CD14-positive monocyte (primary cell): Measurements from ENCODE around the gene ACCS. TPM values are rescaled to one million over a fixed set of nuclear protein-coding genes. Genes with fewer than 3 reads are reported as not detected.
A peak's percentile ranks its signal among the peaks of the same experiment; 100 is the strongest.

Experiments used
- DNase-seq, 3 donors: peaks; one replicate each; pipeline ENCODE4 v3.0.0-alpha.2; 2011 to 2022
- H2AFZ ChIP-seq: 2 replicates; pipeline ENCODE4 v1.6.0; 2012; ENCODE audit warnings: mild to moderate bottlenecking, low read depth, low read length, inconsistent platforms; ENCODE audit not compliant: insufficient read depth, poor library complexity, severe bottlenecking
- H3K27ac ChIP-seq, 2 donors: 1 replicate in 1 of 2; 2 replicates in 1 of 2; pipeline ENCODE4 v1.5.1; 2012 to 2013; ENCODE audit warnings: low read length in 2 of 2, control low read depth in 1 of 2, inconsistent platforms in 1 of 2, low read depth in 1 of 2, mild to moderate bottlenecking in 1 of 2
- H3K27me3 ChIP-seq, 2 donors: one replicate each; pipeline versions ENCODE4 v1.6.0 to v1.6.1; 2011 to 2013; ENCODE audit warnings: low read length in 2 of 2; ENCODE audit not compliant: control insufficient read depth in 2 of 2, insufficient read depth in 2 of 2
- H3K36me3 ChIP-seq, 2 donors: replicated peaks in 1 of 2; 1 replicate in 1 of 2; 2 replicates in 1 of 2; pipeline versions ENCODE4 v1.5.1 to v1.6.1; 2012 to 2013; ENCODE audit warnings: low read length in 2 of 2, control low read depth in 1 of 2, inconsistent platforms in 1 of 2, mild to moderate bottlenecking in 1 of 2; ENCODE audit not compliant: insufficient read depth in 2 of 2, control insufficient read depth in 1 of 2
- H3K4me1 ChIP-seq, 2 donors: 1 replicate in 1 of 2; 2 replicates in 1 of 2; pipeline versions ENCODE4 v1.5.1 to v1.6.1; 2012 to 2013; ENCODE audit warnings: low read length in 2 of 2, control low read depth in 1 of 2, inconsistent platforms in 1 of 2, mild to moderate bottlenecking in 1 of 2, moderate library complexity in 1 of 2; ENCODE audit not compliant: insufficient read depth in 2 of 2, control insufficient read depth in 1 of 2
- H3K4me2 ChIP-seq: replicated peaks from 2 replicates; pipeline ENCODE3; 2012; ENCODE audit warnings: low read length, moderate library complexity, mild to moderate bottlenecking; ENCODE audit not compliant: poor library complexity, severe bottlenecking; ENCODE audit errors: extremely low read depth
- H3K4me3 ChIP-seq, 3 experiments: fragments of 200-600 bp in 1 of 3; sonication (generic) in 1 of 3; replicated peaks in 1 of 3; 1 replicate in 2 of 3; 2 replicates in 1 of 3; pipeline ENCODE4 v1.5.1; 2011 to 2013; ENCODE audit warnings: low read length in 3 of 3, mild to moderate bottlenecking in 3 of 3, control low read depth in 2 of 3, low read depth in 2 of 3, inconsistent platforms in 1 of 3, moderate library complexity in 1 of 3
- H3K79me2 ChIP-seq: 2 replicates; pipeline ENCODE4 v1.6.0; 2012; ENCODE audit warnings: mild to moderate bottlenecking, control low read depth, inconsistent platforms, low read length, moderate library complexity; ENCODE audit not compliant: insufficient read depth
- H3K9ac ChIP-seq: 2 replicates; pipeline ENCODE4 v1.6.0; 2017; ENCODE audit warnings: low read length, mild to moderate bottlenecking; ENCODE audit not compliant: insufficient read depth, poor library complexity, severe bottlenecking
- H3K9me3 ChIP-seq, 2 donors: replicated peaks in 1 of 2; 1 replicate in 1 of 2; 2 replicates in 1 of 2; pipeline versions ENCODE4 v1.5.1 to v1.6.1; 2012 to 2013; ENCODE audit warnings: low read length in 2 of 2, control low read depth in 1 of 2; ENCODE audit not compliant: control insufficient read depth in 1 of 2, insufficient read depth in 1 of 2
- H4K20me1 ChIP-seq: 2 replicates; pipeline ENCODE4 v1.6.0; 2012; ENCODE audit warnings: mild to moderate bottlenecking, low read length, control low read depth, moderate library complexity; ENCODE audit not compliant: insufficient read depth
- H3K27ac Mint-ChIP-seq, 7 donors: one replicate each; pipeline ENCODE4 v1.8.0; 2020; ENCODE audit warnings: mild to moderate bottlenecking in 7 of 7, mixed read lengths in 7 of 7, moderate library complexity in 6 of 7, inconsistent platforms in 2 of 7
- H3K27me3 Mint-ChIP-seq, 3 donors: one replicate each; pipeline ENCODE4 v1.8.0; 2021 to 2022; ENCODE audit warnings: low read depth in 3 of 3, mild to moderate bottlenecking in 3 of 3, mixed read lengths in 3 of 3, moderate library complexity in 3 of 3, inconsistent platforms in 1 of 3
- H3K36me3 Mint-ChIP-seq, 2 donors: one replicate each; pipeline ENCODE4 v1.8.0; 2020; ENCODE audit warnings: mixed read lengths in 2 of 2, inconsistent platforms in 1 of 2, mild to moderate bottlenecking in 1 of 2
- H3K4me1 Mint-ChIP-seq: one replicate; pipeline ENCODE4 v1.8.0; 2020; ENCODE audit warnings: mild to moderate bottlenecking, mixed read lengths
- H3K4me3 Mint-ChIP-seq, 2 donors: one replicate each; pipeline ENCODE4 v1.8.0; 2020; ENCODE audit warnings: mild to moderate bottlenecking in 2 of 2, mixed read lengths in 2 of 2, moderate library complexity in 1 of 2
- H3K9me3 Mint-ChIP-seq, 7 donors: one replicate each; pipeline ENCODE4 v1.8.0; 2020 to 2022; ENCODE audit warnings: mixed read lengths in 7 of 7, mild to moderate bottlenecking in 6 of 7, moderate library complexity in 6 of 7, inconsistent platforms in 2 of 7
- WGBS: methylation state at CpG from one replicate; pipeline ENCODE4 v1.1.5; 2013; ENCODE audit warnings: missing lambda C conversion rate; ENCODE audit not compliant: insufficient coverage; 5-methylcytosine and 5-hydroxymethylcytosine counted together
- intact Hi-C, 2 donors: fragments of 100-400 bp; cut with micrococcal nuclease; formaldehyde crosslinking; loops; one replicate each; pipeline versions ENCODE4 v1.15.0 to v1.15.1; 2023
- polyA plus RNA-seq, 3 donors: library from polyadenylated mRNA; depleted of rRNA in 1 of 3; unstranded in 2 of 3; stranded (reverse) in 1 of 3; fragments of 300-500 nt in 2 of 3; fragments of >200 nt in 1 of 3; fragmentation: Illumina TruSeq in 2 of 3; gene quantifications; 1 replicate in 2 of 3; 2 replicates in 1 of 3; pipeline ENCODE4 v1.2.3, GENCODE V29; 2012 to 2021
- TF ChIP-seq, protein P1 (sequence below): fragments of 200-600 bp; IDR thresholded peaks from one replicate; pipeline ENCODE4 v1.8.0; 2022; ENCODE audit warnings: antibody characterized with exemption, mild to moderate bottlenecking

The ACCS gene
- polyA plus RNA-seq, 3 donors, result 1.3 to 46.6 (median 1.7) TPM

DNA sequence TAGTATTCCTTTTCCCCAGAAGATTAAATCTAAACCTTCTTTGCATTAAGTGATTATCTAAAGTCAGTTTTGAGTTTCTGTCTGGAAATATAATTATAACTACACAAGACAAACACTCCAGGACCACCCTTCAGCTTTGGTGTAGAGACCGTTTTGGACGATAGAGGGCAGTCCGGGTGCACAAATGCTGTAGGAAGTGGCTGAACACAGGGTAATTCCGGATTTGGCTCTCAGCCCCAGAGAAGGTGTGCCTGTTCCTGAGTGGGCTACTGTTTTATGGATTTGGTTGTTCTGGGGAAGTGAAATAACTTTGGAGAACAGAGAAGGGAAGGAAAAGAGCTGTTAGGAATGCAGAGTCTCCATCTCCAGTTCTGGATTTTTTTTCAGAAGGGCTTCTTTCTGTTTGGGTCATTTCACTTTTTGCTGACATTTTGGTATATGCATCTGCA lies 44.2 kb downstream of the ACCS start:
- peak; percentile 15 to 46 (median 44) for DNase-seq
- Histone ChIP-seq H3K9ac (no peak overlapping the region), H3K27ac (no peak overlapping the region), H3K9me3 (no peaks in the 10 kb centered on the region), H2AFZ (no peak overlapping the region), H3K27me3 (no peaks in the 10 kb centered on the region), H3K36me3 (peaks cover 35 to 72% of the 10 kb centered on the region in 2 donors), H3K79me2 (no peaks in the 10 kb centered on the region), H3K4me1 (no peaks in the 10 kb centered on the region), H3K4me3 (no peak overlapping the region), H3K4me2 (no peak overlapping the region), H4K20me1 (no peaks in the 10 kb centered on the region)
- H3K27me3 Mint-ChIP-seq, result peaks cover 0 to 4% (median 0%) of the 10 kb centered on the region in 3 donors
- peaks cover 4% of the 10 kb centered on the region for H3K4me1 Mint-ChIP-seq
- peak overlapping the region in 3 of 7 donors; percentile 29 to 48 (median 35) for H3K27ac Mint-ChIP-seq
- H3K4me3 Mint-ChIP-seq, result no peak overlapping the region
- TF ChIP-seq, protein P1, sequence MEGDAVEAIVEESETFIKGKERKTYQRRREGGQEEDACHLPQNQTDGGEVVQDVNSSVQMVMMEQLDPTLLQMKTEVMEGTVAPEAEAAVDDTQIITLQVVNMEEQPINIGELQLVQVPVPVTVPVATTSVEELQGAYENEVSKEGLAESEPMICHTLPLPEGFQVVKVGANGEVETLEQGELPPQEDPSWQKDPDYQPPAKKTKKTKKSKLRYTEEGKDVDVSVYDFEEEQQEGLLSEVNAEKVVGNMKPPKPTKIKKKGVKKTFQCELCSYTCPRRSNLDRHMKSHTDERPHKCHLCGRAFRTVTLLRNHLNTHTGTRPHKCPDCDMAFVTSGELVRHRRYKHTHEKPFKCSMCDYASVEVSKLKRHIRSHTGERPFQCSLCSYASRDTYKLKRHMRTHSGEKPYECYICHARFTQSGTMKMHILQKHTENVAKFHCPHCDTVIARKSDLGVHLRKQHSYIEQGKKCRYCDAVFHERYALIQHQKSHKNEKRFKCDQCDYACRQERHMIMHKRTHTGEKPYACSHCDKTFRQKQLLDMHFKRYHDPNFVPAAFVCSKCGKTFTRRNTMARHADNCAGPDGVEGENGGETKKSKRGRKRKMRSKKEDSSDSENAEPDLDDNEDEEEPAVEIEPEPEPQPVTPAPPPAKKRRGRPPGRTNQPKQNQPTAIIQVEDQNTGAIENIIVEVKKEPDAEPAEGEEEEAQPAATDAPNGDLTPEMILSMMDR, result peak; percentile 75
- WGBS, result 0% methylated on average over 4 of the region's 4 CpGs
- intact Hi-C loops, result no loop called here
- H3K9me3 Mint-ChIP-seq, result no peaks in the 10 kb centered on the region
- peaks cover 57 to 65% of the 10 kb centered on the region in 2 donors for H3K36me3 Mint-ChIP-seq

DNA sequence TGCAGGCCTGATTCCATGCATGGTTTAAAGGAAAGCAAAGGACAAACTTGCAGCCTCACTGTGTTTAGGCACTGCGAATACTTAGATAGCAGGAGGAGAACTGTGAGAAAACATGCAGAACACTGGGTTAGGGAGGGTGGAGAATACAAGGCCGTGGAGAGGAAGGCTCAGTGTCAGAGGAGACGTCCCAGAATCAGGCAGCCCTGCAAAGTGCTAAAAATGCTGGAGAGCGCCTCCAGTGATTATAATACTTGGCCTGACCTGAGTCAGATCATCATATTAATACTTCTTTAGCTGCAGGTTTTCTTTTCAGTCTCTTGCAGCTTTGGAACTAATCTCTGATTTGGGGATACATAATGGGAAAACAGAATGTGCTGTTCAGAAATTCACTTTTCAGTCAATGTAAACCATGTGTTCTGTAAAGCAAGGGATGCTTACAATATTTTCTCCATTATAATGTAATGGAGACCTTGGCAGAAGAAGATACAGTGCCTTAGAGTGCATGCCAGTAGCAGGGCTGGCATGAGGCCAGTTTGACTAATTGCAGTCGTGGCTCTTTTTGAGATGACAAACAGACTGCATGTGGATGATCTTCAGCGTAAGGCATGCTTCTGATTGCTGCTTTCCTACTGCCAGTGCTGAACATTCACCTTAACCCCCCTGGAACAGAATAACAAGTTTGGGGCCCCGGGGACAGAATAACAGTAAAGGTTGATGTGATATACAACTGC lies 46.2 kb downstream of the ACCS start:
- no peak overlapping the region for H2AFZ ChIP-seq
- no peaks in the 10 kb centered on the region for H3K27me3 ChIP-seq
- WGBS, result 100% methylated on average over 1 of the region's 7 CpGs
- DNase-seq, result no peak
- H3K9ac ChIP-seq, result no peak overlapping the region
- H3K4me3 ChIP-seq, result no peak overlapping the region
- peaks cover 4 to 8% of the 10 kb centered on the region in 2 donors for H3K4me1 ChIP-seq
- H3K27ac ChIP-seq, result no peak overlapping the region
- H4K20me1 ChIP-seq, result no peaks in the 10 kb centered on the region
- Mint-ChIP-seq H3K9me3 (no peaks in the 10 kb centered on the region), H3K4me3 (no peak overlapping the region), H3K4me1 (peaks cover 13% of the 10 kb centered on the region), H3K27ac (no peak overlapping the region), H3K36me3 (peaks cover 66 to 75% of the 10 kb centered on the region in 2 donors), H3K27me3 (peaks cover 0 to 1% (median 0%) of the 10 kb centered on the region in 3 donors)
- H3K4me2 ChIP-seq, result no peak overlapping the region
- H3K36me3 ChIP-seq, result peaks cover 40 to 80% of the 10 kb centered on the region in 2 donors
- intact Hi-C loops, result no loop called here
- no peaks in the 10 kb centered on the region for H3K79me2 ChIP-seq
- TF ChIP-seq, protein P1, result no peak
- H3K9me3 ChIP-seq, result no peaks in the 10 kb centered on the region
